Esophagus squamous epithelium (tissue), 5 donors: ENCODE measurements around the gene ACTA1. TPM values are rescaled to one million over a fixed set of nuclear protein-coding genes. Genes with fewer than 3 reads are reported as not detected.

Experiments used
- DNase-seq: peaks from one replicate; lab custom pipeline; 2025; lab: John Stamatoyannopoulos, UW
- H3K27ac ChIP-seq, 4 donors: fragments of 200-600 bp; sonication (generic); one replicate each; pipeline ENCODE4 v1.5.1; 2016 to 2019; ENCODE audit warnings: mild to moderate bottlenecking in 1 of 4
- H3K27me3 ChIP-seq, 4 donors: fragments of 200-600 bp; sonication (generic); 1 replicate in 3 of 4; 2 replicates in 1 of 4; pipeline versions ENCODE4 v1.5.1 to v1.6.0; 2017 to 2021; ENCODE audit warnings: antibody characterized with exemption in 1 of 4
- H3K36me3 ChIP-seq, 3 donors: fragments of 200-600 bp; sonication (generic); one replicate each; pipeline ENCODE4 v1.5.1; 2016 to 2019
- H3K4me1 ChIP-seq, 3 donors: fragments of 200-600 bp; sonication (generic); one replicate each; pipeline ENCODE4 v1.5.1; 2017 to 2019
- H3K4me3 ChIP-seq, 4 donors: fragments of 200-600 bp; sonication (generic); 1 replicate in 3 of 4; 2 replicates in 1 of 4; pipeline ENCODE4 v1.5.1; 2016 to 2019; ENCODE audit warnings: mild to moderate bottlenecking in 2 of 4, moderate library complexity in 1 of 4
- H3K9me3 ChIP-seq, 3 donors: fragments of 200-600 bp; sonication (generic); one replicate each; pipeline ENCODE4 v1.5.1; 2016 to 2019
- POLR2A ChIP-seq, 4 donors: fragments of 450-650 bp; IDR thresholded peaks; one replicate each; pipeline ENCODE4 v1.6.1; 2017; ENCODE audit warnings: antibody characterized with exemption in 4 of 4, mild to moderate bottlenecking in 4 of 4, moderate library complexity in 3 of 4
- WGBS, 2 donors: methylation state at CpG; one replicate each; pipeline ENCODE4 v1.1.5; 2018; 5-methylcytosine and 5-hydroxymethylcytosine counted together
- intact Hi-C: fragments of 100-400 bp; cut with DNase I; formaldehyde crosslinking; loops from one replicate; pipeline ENCODE4 v1.15.0; 2022
- total RNA-seq, 4 donors: library from RNA; depleted of rRNA; stranded (reverse); fragments of >200 nt; gene quantifications; one replicate each; pipeline ENCODE4 v1.1.0, GENCODE V29; 2016
- TF ChIP-seq, protein P1 (sequence below), 6 experiments: fragments of 450-650 bp in 4 of 6; fragments of 200-600 bp in 2 of 6; sonication (generic) in 2 of 6; IDR thresholded peaks; one replicate each; pipeline ENCODE4 v1.5.1; 2016 to 2019; ENCODE audit warnings: antibody characterized with exemption in 6 of 6, mild to moderate bottlenecking in 4 of 6, moderate library complexity in 4 of 6
- donor health status: DM: yes; HTN: yes; CAD: no.

Gene ACTA1
- total RNA-seq, 4 donors from 2014 or later: 0.19 to 0.75 (median 0.26) TPM; not detected in 1

DNA sequence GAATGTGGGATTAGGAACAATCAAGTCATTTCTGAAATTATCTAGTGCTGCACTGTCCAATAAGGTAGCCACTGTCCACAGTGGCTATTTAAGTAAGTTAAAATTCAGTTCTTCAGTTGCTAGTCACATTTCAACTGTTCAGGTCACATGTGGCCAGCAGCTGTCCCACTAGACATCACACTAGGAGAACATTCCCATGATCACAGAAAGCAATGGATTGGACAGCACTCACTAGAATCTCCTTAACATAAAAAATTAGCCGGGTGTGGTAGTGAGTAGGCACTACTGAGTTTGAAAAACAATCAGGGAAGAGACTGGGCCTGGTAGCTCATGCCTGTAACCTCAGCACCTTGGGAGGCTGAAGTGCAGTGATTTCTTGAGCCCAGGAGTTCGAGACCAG is 40.6 kb upstream of the ACTA1 start:
- Histone ChIP-seq H3K4me1 (no peaks in the 10 kb centered on the region), H3K27ac (no peak overlapping the region), H3K27me3 (no peaks in the 10 kb centered on the region), H3K36me3 (peaks cover 4 to 98% (median 32%) of the 10 kb centered on the region in 3 donors), H3K4me3 (no peak overlapping the region), H3K9me3 (no peaks in the 10 kb centered on the region)
- no peak for DNase-seq
- WGBS, 2 donors: 88 to 89% methylated on average over 2 of the region's 2 CpGs
- no peak for TF ChIP-seq POLR2A (IDR thresholded peaks at IDR 0.05)
- TF ChIP-seq, protein P1, sequence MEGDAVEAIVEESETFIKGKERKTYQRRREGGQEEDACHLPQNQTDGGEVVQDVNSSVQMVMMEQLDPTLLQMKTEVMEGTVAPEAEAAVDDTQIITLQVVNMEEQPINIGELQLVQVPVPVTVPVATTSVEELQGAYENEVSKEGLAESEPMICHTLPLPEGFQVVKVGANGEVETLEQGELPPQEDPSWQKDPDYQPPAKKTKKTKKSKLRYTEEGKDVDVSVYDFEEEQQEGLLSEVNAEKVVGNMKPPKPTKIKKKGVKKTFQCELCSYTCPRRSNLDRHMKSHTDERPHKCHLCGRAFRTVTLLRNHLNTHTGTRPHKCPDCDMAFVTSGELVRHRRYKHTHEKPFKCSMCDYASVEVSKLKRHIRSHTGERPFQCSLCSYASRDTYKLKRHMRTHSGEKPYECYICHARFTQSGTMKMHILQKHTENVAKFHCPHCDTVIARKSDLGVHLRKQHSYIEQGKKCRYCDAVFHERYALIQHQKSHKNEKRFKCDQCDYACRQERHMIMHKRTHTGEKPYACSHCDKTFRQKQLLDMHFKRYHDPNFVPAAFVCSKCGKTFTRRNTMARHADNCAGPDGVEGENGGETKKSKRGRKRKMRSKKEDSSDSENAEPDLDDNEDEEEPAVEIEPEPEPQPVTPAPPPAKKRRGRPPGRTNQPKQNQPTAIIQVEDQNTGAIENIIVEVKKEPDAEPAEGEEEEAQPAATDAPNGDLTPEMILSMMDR (IDR thresholded peaks at IDR 0.05): no peak
- intact Hi-C loops: no loop called here

DNA sequence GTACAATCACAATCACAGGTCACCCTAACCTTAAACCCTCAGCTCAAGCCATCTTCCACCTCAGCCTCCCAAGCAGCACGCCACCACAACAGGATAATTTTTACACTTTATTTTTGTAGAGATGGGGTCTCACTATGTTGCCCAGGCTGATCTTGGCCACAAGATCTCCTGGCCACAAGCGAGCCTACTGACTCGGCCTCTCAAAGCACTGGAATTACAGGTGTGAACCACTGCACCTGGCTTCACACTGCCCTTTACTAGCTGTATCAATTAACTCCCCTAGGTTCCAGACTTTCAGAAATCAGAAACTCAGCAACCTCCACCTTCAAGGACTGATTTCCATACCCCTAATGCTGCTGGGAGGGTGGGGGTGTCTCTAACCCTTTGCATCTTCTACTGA is 37.3 kb upstream of the ACTA1 start:
- 95 to 96% methylated on average over 3 of the region's 3 CpGs for WGBS, 2 donors
- TF ChIP-seq, protein P1 (IDR thresholded peaks at IDR 0.05): no peak
- no peak for TF ChIP-seq POLR2A (IDR thresholded peaks at IDR 0.05)
- no peak overlapping the region for H3K4me3 ChIP-seq
- H3K27ac ChIP-seq: no peak overlapping the region
- H3K9me3 ChIP-seq: no peaks in the 10 kb centered on the region
- intact Hi-C loops: no loop called here
- peaks cover 5 to 99% (median 30%) of the 10 kb centered on the region in 3 donors for H3K36me3 ChIP-seq
- no peak for DNase-seq
- H3K4me1 ChIP-seq: no peaks in the 10 kb centered on the region
- no peaks in the 10 kb centered on the region for H3K27me3 ChIP-seq

DNA sequence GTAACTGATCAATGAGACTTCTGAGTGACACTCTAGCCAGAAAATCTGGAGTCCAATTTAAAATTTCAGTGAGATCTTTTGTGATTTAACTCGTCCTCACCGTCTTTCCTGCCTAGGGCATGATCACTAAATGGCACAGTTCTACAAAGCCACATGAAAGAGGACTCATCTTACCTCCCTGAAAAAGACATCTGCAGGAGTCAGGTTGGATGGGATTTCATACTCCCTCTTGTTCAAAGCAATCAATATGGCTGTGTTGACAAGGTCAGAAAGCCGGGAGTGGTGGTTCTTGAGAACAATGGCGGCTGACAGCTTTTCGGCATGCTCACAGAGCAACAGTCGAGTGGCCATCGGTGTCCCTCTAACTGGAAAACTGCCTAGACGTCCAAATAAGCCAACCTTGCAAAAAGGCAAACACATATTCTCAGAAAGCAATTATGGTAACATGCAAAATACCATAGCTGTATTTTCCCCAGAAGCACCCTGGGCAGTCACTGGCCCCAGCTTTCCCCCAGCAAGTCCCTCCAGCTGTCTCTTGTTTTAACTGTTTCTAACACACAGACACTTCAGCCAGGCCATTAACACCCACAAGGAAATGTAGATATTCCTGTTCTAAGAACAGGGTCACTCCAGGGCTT is 36.6 kb upstream of the ACTA1 start:
- Histone ChIP-seq H3K36me3 (peaks cover 6 to 99% (median 29%) of the 10 kb centered on the region in 3 donors), H3K27me3 (no peaks in the 10 kb centered on the region), H3K4me1 (no peaks in the 10 kb centered on the region), H3K4me3 (no peak overlapping the region), H3K9me3 (no peaks in the 10 kb centered on the region), H3K27ac (no peak overlapping the region)
- TF ChIP-seq POLR2A (IDR thresholded peaks at IDR 0.05): no peak
- TF ChIP-seq, protein P1 (IDR thresholded peaks at IDR 0.05): no peak
- WGBS, 2 donors: 86 to 92% methylated on average over 8 of the region's 8 CpGs
- intact Hi-C loops: no loop called here
- DNase-seq: no peak

DNA sequence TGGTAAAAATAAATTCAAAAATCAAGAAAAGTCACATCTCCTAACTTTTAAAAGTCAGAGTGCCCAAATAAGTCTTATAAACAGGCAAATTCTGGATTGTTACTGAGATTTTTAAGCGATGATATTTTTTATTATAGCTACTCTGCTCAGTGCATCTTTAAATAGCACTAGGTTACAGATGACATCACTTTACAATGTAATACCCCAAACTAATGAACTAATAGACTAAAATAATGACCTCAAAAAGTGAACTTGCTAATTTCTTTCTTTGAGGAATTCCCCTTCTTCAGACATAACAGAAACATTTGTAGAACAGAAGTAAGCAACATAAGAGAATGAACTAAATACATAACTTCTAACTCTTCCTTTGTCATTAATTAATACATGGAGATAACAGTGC is 33.0 kb upstream of the ACTA1 start:
- Histone ChIP-seq H3K36me3 (peaks cover 10 to 99% (median 16%) of the 10 kb centered on the region in 3 donors), H3K4me3 (no peak overlapping the region), H3K27me3 (no peaks in the 10 kb centered on the region), H3K27ac (no peak overlapping the region), H3K4me1 (no peaks in the 10 kb centered on the region), H3K9me3 (no peaks in the 10 kb centered on the region)
- intact Hi-C loops: no loop called here
- WGBS, 2 donors: 97 to 100% methylated on average over 1 of the region's 1 CpG
- no peak for DNase-seq
- TF ChIP-seq, protein P1 (IDR thresholded peaks at IDR 0.05): no peak
- TF ChIP-seq POLR2A (IDR thresholded peaks at IDR 0.05): no peak

DNA sequence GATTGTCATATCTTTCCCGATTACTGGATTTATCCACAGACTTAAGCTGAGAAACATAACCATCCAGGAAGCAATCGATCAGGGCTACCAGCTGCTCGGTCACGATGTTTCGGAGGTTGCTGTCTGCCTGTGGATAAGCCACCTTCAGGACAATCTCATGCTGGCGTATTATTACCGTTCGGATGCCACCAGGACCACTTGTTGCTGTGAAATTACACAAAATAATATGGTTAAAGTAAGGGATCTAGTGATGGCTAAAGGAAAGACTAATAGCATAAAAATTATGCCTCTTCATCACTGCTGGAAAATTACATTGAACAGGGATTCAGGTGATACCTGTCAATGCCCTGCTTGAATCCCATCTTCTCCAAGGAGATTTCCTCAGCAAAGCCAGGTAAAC is 30.8 kb upstream of the ACTA1 start:
- TF ChIP-seq, protein P1 (IDR thresholded peaks at IDR 0.05): no peak
- no peak for TF ChIP-seq POLR2A (IDR thresholded peaks at IDR 0.05)
- DNase-seq: no peak

More for the DNA sequence above, 30.8 kb upstream of the ACTA1 start:
- 93 to 98% methylated on average over 8 of the region's 8 CpGs for WGBS, 2 donors
- Histone ChIP-seq H3K27me3 (no peaks in the 10 kb centered on the region), H3K4me1 (no peaks in the 10 kb centered on the region), H3K9me3 (no peaks in the 10 kb centered on the region), H3K4me3 (no peak overlapping the region), H3K27ac (no peak overlapping the region), H3K36me3 (peaks cover 8 to 99% (median 12%) of the 10 kb centered on the region in 3 donors)
- intact Hi-C loops: no loop called here
